Calu3 (cell line): ENCODE data around the gene NDC80. TPM values are rescaled to one million over a fixed set of nuclear protein-coding genes. Genes with fewer than 3 reads are reported as not detected.

Experiments
- BruUV-seq: library from RNA; stranded (reverse); fragments of 400-500 nt; replicated peaks from 2 replicates; lab custom pipeline; 2021; lab: Mats Ljungman, UMichigan
- CTCF ChIA-PET: fragments of 300-600 bp; sonication (Branson Sonifier 250); formaldehyde crosslinking; loops from one replicate; lab custom pipeline; 2022; ENCODE audit warnings: antibody characterized with exemption; lab: Charles Lee
- DNase-seq: peaks from one replicate; pipeline ENCODE4 v3.0.0; 2022
- H3K27ac Mint-ChIP-seq: one replicate; pipeline ENCODE4 v1.8.0; 2022; ENCODE audit warnings: mixed read lengths; ENCODE audit not compliant: unreplicated experiment
- H3K27me3 Mint-ChIP-seq: one replicate; pipeline ENCODE4 v1.8.0; 2022; ENCODE audit warnings: mixed read lengths; ENCODE audit not compliant: unreplicated experiment
- H3K36me3 Mint-ChIP-seq: one replicate; pipeline ENCODE4 v1.8.0; 2022; ENCODE audit warnings: mild to moderate bottlenecking, moderate library complexity, mixed read lengths; ENCODE audit not compliant: insufficient read depth, unreplicated experiment
- H3K4me1 Mint-ChIP-seq: one replicate; pipeline ENCODE4 v1.8.0; 2022; ENCODE audit warnings: mild to moderate bottlenecking, low read depth, mixed read lengths; ENCODE audit not compliant: unreplicated experiment
- H3K4me3 Mint-ChIP-seq: one replicate; pipeline ENCODE4 v1.8.0; 2022; ENCODE audit warnings: mild to moderate bottlenecking, low read depth, moderate library complexity, mixed read lengths; ENCODE audit not compliant: unreplicated experiment
- H3K9me3 Mint-ChIP-seq: one replicate; pipeline ENCODE4 v1.8.0; 2022; ENCODE audit warnings: low read depth, mixed read lengths; ENCODE audit not compliant: unreplicated experiment
- CTCF ChIP-seq: fragments of 200-600 bp; IDR thresholded peaks from one replicate; pipeline ENCODE4 v1.8.0; 2022; ENCODE audit warnings: antibody characterized with exemption; ENCODE audit not compliant: unreplicated experiment
- intact Hi-C: fragments of 100-400 bp; cut with micrococcal nuclease; formaldehyde crosslinking; loops from one replicate; pipeline ENCODE4 v1.10.0; 2022; ENCODE audit not compliant: unreplicated experiment
- total RNA-seq: library from RNA; stranded (reverse); gene quantifications from 2 replicates; pipeline ENCODE4 v1.2.3, GENCODE V29; 2022

The NDC80 gene
- total RNA-seq, 1 experiment from 2014 or later = 56.0 TPM

GRCh38 chr18:2636126-2636631 lies 64.8 kb downstream of the NDC80 start:
- CTCF ChIA-PET = no interaction called here
- Mint-ChIP-seq H3K27me3 (peaks cover 14% of the 10 kb centered on the region), H3K27ac (no peak overlapping the region), H3K36me3 (no peaks in the 10 kb centered on the region), H3K4me3 (no peak overlapping the region), H3K4me1 (peaks cover 20% of the 10 kb centered on the region), H3K9me3 (no peaks in the 10 kb centered on the region)
- no TSS peak for BruUV-seq
- no peak for DNase-seq
- TF ChIP-seq CTCF = no peak
- intact Hi-C loops = no loop called here

- Mint-ChIP-seq H3K4me1 (peaks cover 15% of the 10 kb centered on the region), H3K27ac (no peak overlapping the region), H3K9me3 (no peaks in the 10 kb centered on the region), H3K27me3 (no peaks in the 10 kb centered on the region), H3K36me3 (no peaks in the 10 kb centered on the region), H3K4me3 (no peak overlapping the region)
- BruUV-seq = no TSS peak
- no peak for DNase-seq
- intact Hi-C loops = loop anchor here (10.0 kb wide), 1 partner anchor 1797 kb away; no protein-coding TSS in a partner anchor
- TF ChIP-seq CTCF = no peak
- CTCF ChIA-PET = interaction anchor here (0.7 to 0.8 kb wide), 3 partner anchors 17 to 678 kb away, joined by 3 to 4 read pairs (median 3); no protein-coding TSS in a partner anchor
Measured at GRCh38 chr18:2641638-2642037, 70.3 kb downstream of the NDC80 start.

- CTCF ChIA-PET = no interaction called here
- H3K27ac Mint-ChIP-seq = no peak overlapping the region
- peaks cover 9% of the 10 kb centered on the region for H3K4me1 Mint-ChIP-seq
- BruUV-seq = no TSS peak
- H3K36me3 Mint-ChIP-seq = no peaks in the 10 kb centered on the region
- no peaks in the 10 kb centered on the region for H3K27me3 Mint-ChIP-seq
- no peaks in the 10 kb centered on the region for H3K9me3 Mint-ChIP-seq
- DNase-seq = no peak
- no peak overlapping the region for H3K4me3 Mint-ChIP-seq
- intact Hi-C loops = loop anchor here (10.0 kb wide), 1 partner anchor 1798 kb away; no protein-coding TSS in a partner anchor
- no peak for TF ChIP-seq CTCF
Measured at GRCh38 chr18:2642771-2643170, 71.4 kb downstream of the NDC80 start.

GRCh38 chr18:2644535-2644934 lies 73.2 kb downstream of the NDC80 start:
- CTCF ChIA-PET = interaction anchor here (0.7 kb wide), 3 partner anchors 270 to 1589 kb away, joined by 3 to 5 read pairs (median 4); no protein-coding TSS in a partner anchor
- DNase-seq = no peak
- Mint-ChIP-seq H3K4me1 (no peaks in the 10 kb centered on the region), H3K36me3 (no peaks in the 10 kb centered on the region), H3K9me3 (no peaks in the 10 kb centered on the region), H3K27ac (no peak overlapping the region), H3K4me3 (no peak overlapping the region), H3K27me3 (no peaks in the 10 kb centered on the region)
- BruUV-seq = no TSS peak
- intact Hi-C loops = loop anchor here (10.0 kb wide), 1 partner anchor 1800 kb away; no protein-coding TSS in a partner anchor
- TF ChIP-seq CTCF = no peak
